Lower lobe of right lung (tissue), 2 donors: Measurements from ENCODE around the gene NPIPB9. TPM values are rescaled to one million over a fixed set of nuclear protein-coding genes. Genes with fewer than 3 reads are reported as not detected.
A peak's percentile ranks its signal among the peaks of the same experiment; 100 is the strongest.
"Not testable (repeated sequence)": the region's sequence is repeated elsewhere in the genome, so short reads cannot be mapped to it uniquely, and the experiment has no call there.

Source experiments
- ATAC-seq, 2 donors: fragments of 200-7000 bp; cut with Tn5 transposase; one replicate each; pipeline ENCODE4 v1.9.1; 2020 to 2022; ENCODE audit warnings: mild to moderate bottlenecking in 2 of 2, moderate library complexity in 2 of 2
- DNase-seq: peaks from one replicate; pipeline ENCODE4 v3.0.0-alpha.2; 2020
- H3K27ac ChIP-seq: fragments of 200-600 bp; one replicate; pipeline ENCODE4 v1.8.0; 2022
- H3K27me3 ChIP-seq: fragments of 200-600 bp; one replicate; pipeline ENCODE4 v1.8.0; 2022; ENCODE audit warnings: low read depth
- H3K36me3 ChIP-seq: fragments of 200-600 bp; one replicate; pipeline ENCODE4 v1.8.0; 2022; ENCODE audit warnings: mild to moderate bottlenecking
- H3K4me1 ChIP-seq: fragments of 200-600 bp; one replicate; pipeline ENCODE4 v1.8.0; 2022
- H3K4me3 ChIP-seq: fragments of 200-600 bp; one replicate; pipeline ENCODE4 v1.8.0; 2022; ENCODE audit warnings: mild to moderate bottlenecking
- H3K9me3 ChIP-seq: fragments of 200-600 bp; one replicate; pipeline ENCODE4 v1.8.0; 2022
- CTCF ChIP-seq: fragments of 200-600 bp; IDR thresholded peaks from one replicate; pipeline ENCODE4 v1.8.0; 2022; ENCODE audit warnings: antibody characterized with exemption, mild to moderate bottlenecking
- intact Hi-C: fragments of 100-400 bp; cut with DNase I; formaldehyde crosslinking; loops from one replicate; pipeline ENCODE4 v1.11.0; 2022
- microRNA-seq: library from miRNA; unstranded; fragments of <30 nt; microRNA quantifications from one replicate; pipeline ENCODE4 v1.2.0, GENCODE V29; 2020; ENCODE audit warnings: borderline number of aligned reads
- total RNA-seq: library from RNA; stranded (reverse); fragmentation: NEBNext Ultra II Directional; extraction: Animal tissue kit (Norgen Biotek cat#: 25700); gene quantifications from one replicate; pipeline ENCODE4 v1.2.1, GENCODE V29; 2021
- donor health status: DM: no; HTN: yes; CAD: no; lungs with severe emphysema.

The NPIPB9 gene
- total RNA-seq, 1 donor from 2014 or later, result 5.5 TPM

- H3K9me3 ChIP-seq, H3K27ac ChIP-seq, DNase-seq: not testable (repeated sequence)
These were observed 30.1 kb downstream of the NPIPB9 start for GRCh38 chr16:28781697-28782096.

GRCh38 chr16:28782357-28782756 lies 30.8 kb downstream of the NPIPB9 start:
- intact Hi-C loops, H3K27ac ChIP-seq, H3K4me1 ChIP-seq, DNase-seq, H3K9me3 ChIP-seq, H3K27me3 ChIP-seq, H3K36me3 ChIP-seq, H3K4me3 ChIP-seq: not testable (repeated sequence)
- ATAC-seq, result peak; percentile 48 to 65

More at GRCh38 chr16:28781697-28782096, 30.1 kb downstream of the NPIPB9 start:
- H3K36me3 ChIP-seq, H3K4me3 ChIP-seq, H3K27me3 ChIP-seq, ATAC-seq, H3K4me1 ChIP-seq, intact Hi-C loops: not testable (repeated sequence)

- H3K4me3 ChIP-seq, result peak overlapping the region; percentile 30
- H3K27me3 ChIP-seq, H3K36me3 ChIP-seq, DNase-seq, H3K27ac ChIP-seq, H3K9me3 ChIP-seq, H3K4me1 ChIP-seq, intact Hi-C loops: not testable (repeated sequence)
- peak; percentile 46 for TF ChIP-seq CTCF
- peak; percentile 93 to 96 for ATAC-seq
These were observed 50.8 kb downstream of the NPIPB9 start for GRCh38 chr16:28802235-28803019.

GRCh38 chr16:28807445-28808120 lies 56.0 kb downstream of the NPIPB9 start:
- intact Hi-C loops, result not testable (repeated sequence)

GRCh38 chr16:28820016-28820415 lies 68.4 kb downstream of the NPIPB9 start:
- intact Hi-C loops, result no loop called here
- ATAC-seq (no peak), DNase-seq (no peak)
- H3K27ac ChIP-seq, result no peak overlapping the region
- peaks cover 4% of the 10 kb centered on the region for H3K36me3 ChIP-seq
- no peaks in the 10 kb centered on the region for H3K9me3 ChIP-seq
- TF ChIP-seq CTCF, result no peak
- no peak overlapping the region for H3K4me3 ChIP-seq
- H3K27me3 ChIP-seq, result no peaks in the 10 kb centered on the region
- H3K4me1 ChIP-seq, result peaks cover 14% of the 10 kb centered on the region

More at GRCh38 chr16:28807445-28808120, 56.0 kb downstream of the NPIPB9 start:
- not testable (repeated sequence) for H3K9me3 ChIP-seq, H3K27me3 ChIP-seq, DNase-seq, H3K27ac ChIP-seq, H3K4me1 ChIP-seq, H3K36me3 ChIP-seq, H3K4me3 ChIP-seq
- ATAC-seq, result peak in 1 of 2 donors; percentile 55

GRCh38 chr16:28820546-28820945 lies 69.0 kb downstream of the NPIPB9 start:
- H3K27me3 ChIP-seq, DNase-seq, H3K4me3 ChIP-seq, intact Hi-C loops, H3K27ac ChIP-seq, H3K36me3 ChIP-seq, ATAC-seq, H3K9me3 ChIP-seq: not testable (repeated sequence)
- peaks cover 19% of the 10 kb centered on the region for H3K4me1 ChIP-seq

- Histone ChIP-seq H3K9me3 (no peaks in the 10 kb centered on the region), H3K4me3 (peak overlapping the region; percentile 100), H3K27me3 (no peaks in the 10 kb centered on the region), H3K27ac (peak overlapping the region; percentile 100), H3K4me1 (peaks cover 27% of the 10 kb centered on the region), H3K36me3 (peaks cover 24% of the 10 kb centered on the region)
- no peak for TF ChIP-seq CTCF
- no peak for ATAC-seq
- intact Hi-C loops, result no loop called here
- no peak for DNase-seq
These were observed 70.4 kb downstream of the NPIPB9 start for GRCh38 chr16:28821874-28822519.

Small RNAs within 50 kb of the gene (microRNA-seq; reads per million reads assigned to microRNA genes)
- not detected for gene MIR6862-2

Other genes with a start within 250 kb of the NPIPB9 start
- gene IL27, start 245.0 kb upstream of the NPIPB9 start, total RNA-seq, result 1.4 TPM
- 302 TPM for gene NUPR1, start 212.8 kb upstream of the NPIPB9 start, total RNA-seq
- 40.6 TPM for gene SGF29, start 197.9 kb upstream of the NPIPB9 start, total RNA-seq
- 10.3 TPM for gene SULT1A2, start 154.7 kb upstream of the NPIPB9 start, total RNA-seq
- 50.2 TPM for gene SULT1A1, start 141.7 kb upstream of the NPIPB9 start, total RNA-seq
- 2.7 TPM for gene NPIPB8, start 113.7 kb upstream of the NPIPB9 start, total RNA-seq
- 484 TPM for gene EIF3C, start 40.3 kb upstream of the NPIPB9 start, total RNA-seq
- gene ATXN2L, start 71.2 kb downstream of the NPIPB9 start, total RNA-seq, result 145 TPM
- gene TUFM, start 94.6 kb downstream of the NPIPB9 start, total RNA-seq, result 112 TPM
- 49.0 TPM for gene SH2B1, start 112.1 kb downstream of the NPIPB9 start, total RNA-seq
- gene ATP2A1, start 126.7 kb downstream of the NPIPB9 start, total RNA-seq, result 0.38 TPM
- 18.8 TPM for gene RABEP2, start 173.5 kb downstream of the NPIPB9 start, total RNA-seq
- 0.21 TPM for gene CD19, start 180.2 kb downstream of the NPIPB9 start, total RNA-seq
- gene NFATC2IP, start 199.2 kb downstream of the NPIPB9 start, total RNA-seq, result 38.4 TPM
- 77.5 TPM for gene SPNS1, start 223.0 kb downstream of the NPIPB9 start, total RNA-seq
- gene LAT, start 233.3 kb downstream of the NPIPB9 start, total RNA-seq, result 17.8 TPM